Stimulated activated CD4-positive, alpha-beta T cell treated with anti-CD3 and anti-CD28 coated beads, Interleukin-1b, Interleukin-23, amount 100 ng/mL, for 24 hours (primary cell): ENCODE results near the gene ZNRF2.

Experiments used
- DNase-seq, 4 experiments: peaks; one replicate each; pipeline ENCODE4 v3.0.0-alpha.2; 2020; ENCODE audit warnings: low read depth in 4 of 4, low spot score in 1 of 4

The ZNRF2 gene

GRCh38 chr7:30403477-30403876, 119.1 kb downstream of the ZNRF2 start:
- DNase-seq: no peak

- DNase-seq: no peak
Observed at GRCh38 chr7:30405179-30405578, 120.8 kb downstream of the ZNRF2 start.

GRCh38 chr7:30406664-30407425, 122.4 kb downstream of the ZNRF2 start:
- no peak for DNase-seq

GRCh38 chr7:30411173-30411572, 126.8 kb downstream of the ZNRF2 start:
- DNase-seq: no peak

- no peak for DNase-seq
Observed at GRCh38 chr7:30411897-30412296, 127.5 kb downstream of the ZNRF2 start.

- DNase-seq: no peak
Observed at GRCh38 chr7:30412782-30413504, 128.5 kb downstream of the ZNRF2 start.

- no peak for DNase-seq
Observed at GRCh38 chr7:30413864-30414263, 129.5 kb downstream of the ZNRF2 start.
